ENCODE data around the gene LZTS2. TPM values are rescaled to one million over a fixed set of nuclear protein-coding genes. Genes with fewer than 3 reads are reported as not detected.
A peak's percentile ranks its signal among the peaks of the same experiment; 100 is the strongest.

The LZTS2 gene
- total and polyA plus RNA-seq, 10 donors = 21.8 to 76.6 (median 54.6) TPM

DNA sequence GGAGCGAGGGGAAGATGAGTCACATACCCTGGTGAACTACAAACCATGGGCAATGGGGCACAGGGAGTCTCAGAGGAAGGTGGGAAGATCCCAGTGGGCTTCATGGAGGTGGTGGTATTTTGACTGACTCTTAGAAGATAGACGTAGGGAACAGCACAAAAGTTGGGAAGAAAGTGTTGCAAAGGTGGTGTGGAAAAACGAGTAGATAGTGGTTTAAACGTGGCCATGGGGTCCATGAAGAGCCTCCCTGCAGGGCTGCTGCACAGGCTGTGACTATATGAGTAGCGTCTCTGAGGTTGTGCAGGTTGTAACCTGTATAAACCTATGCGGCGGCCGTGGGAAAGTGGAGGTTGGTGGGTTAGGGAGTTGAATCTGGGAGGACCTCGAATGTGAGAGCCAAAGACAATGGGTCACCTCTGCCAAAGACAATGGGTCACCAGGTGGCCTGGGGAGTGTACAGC lies 13.8 kb downstream of the LZTS2 start:
- Histone ChIP-seq H3K4me3 (no peak overlapping the region), H3K27ac (peak overlapping the region in 6 of 8 donors; percentile 36 to 77 (median 58)), H3K27me3 (replicated peaks in 1 of 7) (peaks cover 0 to 30% (median 6%) of the 10 kb centered on the region in 7 donors), H3K36me3 (no peaks in the 10 kb centered on the region), H3K4me1 (peaks cover 10 to 44% (median 27%) of the 10 kb centered on the region in 6 donors), H3K9me3 (no peaks in the 10 kb centered on the region)
- intact Hi-C loops (cut with DNase I; ENCODE audit: low total_unique reads) = no loop called here
- TF ChIP-seq, protein P1, sequence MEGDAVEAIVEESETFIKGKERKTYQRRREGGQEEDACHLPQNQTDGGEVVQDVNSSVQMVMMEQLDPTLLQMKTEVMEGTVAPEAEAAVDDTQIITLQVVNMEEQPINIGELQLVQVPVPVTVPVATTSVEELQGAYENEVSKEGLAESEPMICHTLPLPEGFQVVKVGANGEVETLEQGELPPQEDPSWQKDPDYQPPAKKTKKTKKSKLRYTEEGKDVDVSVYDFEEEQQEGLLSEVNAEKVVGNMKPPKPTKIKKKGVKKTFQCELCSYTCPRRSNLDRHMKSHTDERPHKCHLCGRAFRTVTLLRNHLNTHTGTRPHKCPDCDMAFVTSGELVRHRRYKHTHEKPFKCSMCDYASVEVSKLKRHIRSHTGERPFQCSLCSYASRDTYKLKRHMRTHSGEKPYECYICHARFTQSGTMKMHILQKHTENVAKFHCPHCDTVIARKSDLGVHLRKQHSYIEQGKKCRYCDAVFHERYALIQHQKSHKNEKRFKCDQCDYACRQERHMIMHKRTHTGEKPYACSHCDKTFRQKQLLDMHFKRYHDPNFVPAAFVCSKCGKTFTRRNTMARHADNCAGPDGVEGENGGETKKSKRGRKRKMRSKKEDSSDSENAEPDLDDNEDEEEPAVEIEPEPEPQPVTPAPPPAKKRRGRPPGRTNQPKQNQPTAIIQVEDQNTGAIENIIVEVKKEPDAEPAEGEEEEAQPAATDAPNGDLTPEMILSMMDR (IDR thresholded peaks at IDR 0.05 in 8 of 11, conservative IDR thresholded peaks at IDR 0.05 in 3 of 11) = no peak
- no peak for TF ChIP-seq POLR2AphosphoS5 (IDR thresholded peaks at IDR 0.05)
- no peak for TF ChIP-seq POLR2A (IDR thresholded peaks at IDR 0.05)
- DNase-seq = no peak
- 56 to 67% (median 58%) methylated on average over 9 of the region's 9 CpGs for WGBS, 5 donors

DNA sequence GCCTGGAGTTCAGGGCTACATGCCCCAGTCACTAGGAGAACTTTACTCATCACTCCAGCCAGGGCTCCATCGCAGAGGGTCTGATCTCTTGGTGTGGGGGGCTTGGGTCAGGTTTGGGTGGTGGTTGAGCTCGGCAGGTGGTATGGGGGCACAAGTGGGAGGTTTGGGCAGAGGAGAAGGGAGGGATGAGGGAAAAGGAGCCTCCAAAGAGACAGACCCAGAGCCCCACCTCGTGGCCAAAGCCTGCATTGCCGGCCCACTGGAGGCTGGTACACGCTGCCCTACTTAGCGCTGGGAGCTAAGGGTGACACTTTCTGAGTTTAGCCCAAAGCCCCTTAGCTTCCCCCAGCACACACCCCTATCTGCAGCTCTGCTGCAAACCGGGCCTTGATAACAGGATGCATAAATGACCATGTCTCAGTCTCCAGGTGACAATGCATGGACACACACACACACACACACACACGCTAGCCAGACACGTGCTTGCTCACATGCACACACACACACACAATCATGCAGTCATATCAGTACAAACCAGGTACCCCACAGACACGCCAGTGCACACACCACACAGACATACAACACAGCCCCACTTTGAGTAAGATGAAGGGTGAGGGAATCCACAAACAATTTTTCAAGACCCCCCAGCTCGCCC lies 14.7 kb downstream of the LZTS2 start:
- peak; percentile 93 for DNase-seq

DNA sequence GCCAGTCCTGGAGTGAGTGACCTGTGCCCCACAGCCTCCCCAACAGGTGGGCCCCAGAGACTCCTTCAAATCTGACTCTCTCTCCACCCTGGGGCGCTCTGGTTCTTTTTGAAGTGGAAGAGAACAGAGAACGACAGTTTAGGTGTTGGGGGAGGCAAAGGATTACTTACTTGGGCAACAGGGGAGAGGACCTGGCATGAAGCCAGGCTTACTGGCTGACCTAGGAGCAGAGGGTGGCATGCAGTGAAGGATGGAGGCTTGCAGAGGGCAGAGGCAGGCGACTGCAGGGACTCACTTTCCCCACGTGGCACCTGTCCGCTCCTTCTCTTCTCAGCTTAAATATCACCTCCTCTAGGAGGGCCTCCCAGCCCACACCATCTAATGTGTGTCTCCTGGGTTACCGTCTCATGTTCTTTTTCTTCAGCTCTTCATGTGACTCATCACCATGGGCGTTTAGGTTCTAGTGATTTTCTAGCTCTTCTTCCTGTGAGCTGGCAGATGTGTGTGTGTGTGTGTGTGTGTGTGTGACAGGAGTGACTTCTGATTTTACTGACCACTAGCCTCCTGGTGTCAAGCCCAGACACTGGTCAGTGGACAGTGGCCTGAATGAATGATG lies 15.5 kb downstream of the LZTS2 start:
- Histone ChIP-seq H3K27me3 (replicated peaks in 1 of 7) (peaks cover 0 to 38% (median 6%) of the 10 kb centered on the region in 7 donors), H3K9me3 (no peaks in the 10 kb centered on the region), H3K4me1 (peaks cover 18 to 52% (median 36%) of the 10 kb centered on the region in 6 donors), H3K36me3 (no peaks in the 10 kb centered on the region), H3K27ac (no peak overlapping the region), H3K4me3 (no peak overlapping the region)
- no peak for DNase-seq
- 44 to 66% (median 49%) methylated on average over 5 to 7 of the region's 7 CpGs for WGBS, 5 donors
- TF ChIP-seq POLR2AphosphoS5 (IDR thresholded peaks at IDR 0.05) (no peak), POLR2A (IDR thresholded peaks at IDR 0.05) (no peak)
- TF ChIP-seq, protein P1 (IDR thresholded peaks at IDR 0.05 in 8 of 11, conservative IDR thresholded peaks at IDR 0.05 in 3 of 11) = no peak
- intact Hi-C loops (cut with DNase I; ENCODE audit: low total_unique reads) = no loop called here

More for the DNA sequence above, 14.7 kb downstream of the LZTS2 start:
- H3K36me3 ChIP-seq = no peaks in the 10 kb centered on the region
- peaks cover 18 to 48% (median 36%) of the 10 kb centered on the region in 6 donors for H3K4me1 ChIP-seq
- intact Hi-C loops (cut with DNase I; ENCODE audit: low total_unique reads) = no loop called here
- WGBS, 5 donors = 19 to 26% (median 22%) methylated on average over 11 of the region's 11 CpGs
- no peak overlapping the region for H3K27ac ChIP-seq
- no peaks in the 10 kb centered on the region for H3K9me3 ChIP-seq
- peaks cover 0 to 38% (median 6%) of the 10 kb centered on the region in 7 donors for H3K27me3 ChIP-seq (replicated peaks in 1 of 7)
- H3K4me3 ChIP-seq = no peak overlapping the region
- TF ChIP-seq POLR2A (IDR thresholded peaks at IDR 0.05) = no peak
- TF ChIP-seq, protein P1 (IDR thresholded peaks at IDR 0.05 in 8 of 11, conservative IDR thresholded peaks at IDR 0.05 in 3 of 11) = peak; percentile 84 to 97 (median 92)
- TF ChIP-seq POLR2AphosphoS5 (IDR thresholded peaks at IDR 0.05) = peak in 1 of 3 donors; percentile 32

DNA sequence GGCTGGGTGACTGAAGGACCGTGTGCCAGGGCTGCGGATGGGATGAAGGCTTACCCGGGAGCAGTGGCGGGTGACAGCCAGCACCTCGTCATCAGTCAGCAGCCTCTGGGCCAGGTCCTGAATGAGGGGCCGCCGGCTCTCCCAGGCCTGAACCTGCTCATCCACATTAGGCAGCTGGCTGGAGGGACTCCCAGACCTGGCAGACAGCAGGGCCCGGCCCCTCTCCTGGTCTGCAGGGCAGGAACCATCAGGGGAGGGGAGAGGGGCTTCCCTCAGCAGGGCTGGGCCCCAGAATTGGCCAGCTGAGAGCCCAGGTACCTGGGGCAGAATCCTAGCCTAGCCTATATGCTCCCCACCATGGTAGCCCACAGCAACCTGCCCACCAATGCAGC lies 16.0 kb downstream of the LZTS2 start:
- DNase-seq = no peak
- intact Hi-C loops (cut with DNase I; ENCODE audit: low total_unique reads) = no loop called here
- Histone ChIP-seq H3K4me3 (no peak overlapping the region), H3K36me3 (no peaks in the 10 kb centered on the region), H3K4me1 (peaks cover 18 to 57% (median 36%) of the 10 kb centered on the region in 6 donors), H3K9me3 (no peaks in the 10 kb centered on the region), H3K27ac (no peak overlapping the region), H3K27me3 (replicated peaks in 1 of 7) (peaks cover 0 to 38% (median 6%) of the 10 kb centered on the region in 7 donors)
- no peak for TF ChIP-seq POLR2AphosphoS5 (IDR thresholded peaks at IDR 0.05)
- TF ChIP-seq POLR2A (IDR thresholded peaks at IDR 0.05) = no peak
- TF ChIP-seq, protein P1 (IDR thresholded peaks at IDR 0.05 in 8 of 11, conservative IDR thresholded peaks at IDR 0.05 in 3 of 11) = no peak
- 80 to 95% (median 87%) methylated on average over 2 to 8 of the region's 8 CpGs for WGBS, 5 donors
